Psoas muscle (tissue), 8 donors: ENCODE measurements around the gene ANTXR1. TPM values are rescaled to one million over a fixed set of nuclear protein-coding genes. Genes with fewer than 3 reads are reported as not detected.

Experiments used
- ATAC-seq, 4 donors: fragments of 200-7000 bp; cut with Tn5 transposase; one replicate each; pipeline ENCODE4 v1.9.1; 2020; ENCODE audit warnings: moderate library complexity in 3 of 4, mild to moderate bottlenecking in 2 of 4
- DNase-seq, 2 donors: peaks; one replicate each; pipeline ENCODE4 v3.0.0-alpha.2; 2020
- H3K27ac ChIP-seq: fragments of 200-600 bp; one replicate; pipeline ENCODE4 v1.8.0; 2022
- H3K27me3 ChIP-seq, 3 donors: fragments of 200-600 bp in 1 of 3; one replicate each; pipeline versions ENCODE4 v1.6.1 to v1.8.0; 2013 to 2022; ENCODE audit warnings: low read length in 2 of 3, mild to moderate bottlenecking in 2 of 3, moderate library complexity in 1 of 3; ENCODE audit not compliant: insufficient read depth in 3 of 3
- H3K36me3 ChIP-seq, 2 donors: fragments of 200-600 bp in 1 of 2; one replicate each; pipeline versions ENCODE4 v1.6.1 to v1.8.0; 2013 to 2022; ENCODE audit warnings: low read depth in 1 of 2, mild to moderate bottlenecking in 1 of 2, moderate library complexity in 1 of 2; ENCODE audit not compliant: insufficient read depth in 1 of 2
- H3K4me1 ChIP-seq: fragments of 200-600 bp; one replicate; pipeline ENCODE4 v1.8.0; 2022
- H3K4me3 ChIP-seq: fragments of 200-600 bp; one replicate; pipeline ENCODE4 v1.8.0; 2022; ENCODE audit warnings: mild to moderate bottlenecking
- H3K9me3 ChIP-seq: fragments of 200-600 bp; one replicate; pipeline ENCODE4 v1.8.0; 2022
- WGBS, 3 donors: extraction: QIAGEN DNeasy Blood & Tissue Kit; methylation state at CpG; one replicate each; pipeline versions ENCODE4 v1.1.6 to v1.1.7; 2013; 5-methylcytosine and 5-hydroxymethylcytosine counted together
- intact Hi-C, 2 donors: fragments of 100-400 bp; cut with DNase I; formaldehyde crosslinking; loops; one replicate each; pipeline versions ENCODE4 v1.11.0 to v1.14.2; 2022
- polyA plus RNA-seq, 3 donors: library from polyadenylated mRNA; stranded (reverse); fragments of 200-250 nt; gene quantifications; one replicate each; pipeline ENCODE4 v1.2.3, GENCODE V29; 2013
- total RNA-seq, 4 donors: library from RNA; stranded (reverse); fragmentation: NEBNext Ultra II Directional in 2 of 4; extraction: Animal tissue kit (Norgen Biotek cat#: 25700) in 2 of 4; gene quantifications; one replicate each; pipeline versions ENCODE4 v1.2.1 to v1.2.4, GENCODE V29; 2021 to 2023
- TF ChIP-seq, protein P1 (sequence below): fragments of 200-600 bp; IDR thresholded peaks from one replicate; pipeline ENCODE4 v1.8.0; 2022; ENCODE audit warnings: antibody characterized with exemption
- donor health status: healthy with polysubstance abuse.
- donor health status: DM: no; HTN: no; CAD: no; lungs with moderate emphysema.
- donor health status: Bipolar disorder and iron deficiency.
- donor health status: healthy.
- donor health status: DM: yes; HTN: yes; CAD: no.
- donor health status: DM: no; HTN: no; CAD: no.
- donor health status: DM: no; HTN: no; CAD: no.
- donor health status: DM: yes; HTN: yes; CAD: no.

Gene ANTXR1
- total and polyA plus RNA-seq, 7 donors: 3.7 to 24.3 (median 10.9) TPM

DNA sequence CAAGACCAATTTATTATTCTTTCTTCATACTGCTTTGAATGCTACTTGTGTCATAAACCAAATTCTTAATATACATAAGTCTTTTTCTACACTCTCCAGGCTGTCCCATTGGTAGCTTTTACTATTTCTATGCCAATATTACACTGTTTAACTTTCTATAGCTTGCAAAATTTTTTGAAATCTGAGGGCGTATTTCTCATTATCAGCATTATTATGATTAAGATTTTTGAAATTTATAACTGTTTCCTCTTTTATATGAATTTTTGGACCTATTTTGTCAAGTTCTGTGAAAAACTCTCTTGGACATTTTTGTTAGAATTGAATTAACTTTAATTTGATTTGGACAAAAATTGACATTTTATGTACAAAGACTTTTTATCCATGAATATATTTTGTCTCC lies 275.4 kb downstream of the ANTXR1 start:
- Histone ChIP-seq H3K27ac (no peak overlapping the region), H3K4me3 (no peak overlapping the region), H3K4me1 (no peaks in the 10 kb centered on the region), H3K9me3 (no peaks in the 10 kb centered on the region), H3K36me3 (no peaks in the 10 kb centered on the region), H3K27me3 (no peaks in the 10 kb centered on the region)
- intact Hi-C loops: no loop called here
- TF ChIP-seq, protein P1, sequence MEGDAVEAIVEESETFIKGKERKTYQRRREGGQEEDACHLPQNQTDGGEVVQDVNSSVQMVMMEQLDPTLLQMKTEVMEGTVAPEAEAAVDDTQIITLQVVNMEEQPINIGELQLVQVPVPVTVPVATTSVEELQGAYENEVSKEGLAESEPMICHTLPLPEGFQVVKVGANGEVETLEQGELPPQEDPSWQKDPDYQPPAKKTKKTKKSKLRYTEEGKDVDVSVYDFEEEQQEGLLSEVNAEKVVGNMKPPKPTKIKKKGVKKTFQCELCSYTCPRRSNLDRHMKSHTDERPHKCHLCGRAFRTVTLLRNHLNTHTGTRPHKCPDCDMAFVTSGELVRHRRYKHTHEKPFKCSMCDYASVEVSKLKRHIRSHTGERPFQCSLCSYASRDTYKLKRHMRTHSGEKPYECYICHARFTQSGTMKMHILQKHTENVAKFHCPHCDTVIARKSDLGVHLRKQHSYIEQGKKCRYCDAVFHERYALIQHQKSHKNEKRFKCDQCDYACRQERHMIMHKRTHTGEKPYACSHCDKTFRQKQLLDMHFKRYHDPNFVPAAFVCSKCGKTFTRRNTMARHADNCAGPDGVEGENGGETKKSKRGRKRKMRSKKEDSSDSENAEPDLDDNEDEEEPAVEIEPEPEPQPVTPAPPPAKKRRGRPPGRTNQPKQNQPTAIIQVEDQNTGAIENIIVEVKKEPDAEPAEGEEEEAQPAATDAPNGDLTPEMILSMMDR: no peak
- no peak for ATAC-seq
- DNase-seq: no peak
- WGBS, 3 donors: 94 to 100% (median 100%) methylated on average over 1 of the region's 1 CpG

DNA sequence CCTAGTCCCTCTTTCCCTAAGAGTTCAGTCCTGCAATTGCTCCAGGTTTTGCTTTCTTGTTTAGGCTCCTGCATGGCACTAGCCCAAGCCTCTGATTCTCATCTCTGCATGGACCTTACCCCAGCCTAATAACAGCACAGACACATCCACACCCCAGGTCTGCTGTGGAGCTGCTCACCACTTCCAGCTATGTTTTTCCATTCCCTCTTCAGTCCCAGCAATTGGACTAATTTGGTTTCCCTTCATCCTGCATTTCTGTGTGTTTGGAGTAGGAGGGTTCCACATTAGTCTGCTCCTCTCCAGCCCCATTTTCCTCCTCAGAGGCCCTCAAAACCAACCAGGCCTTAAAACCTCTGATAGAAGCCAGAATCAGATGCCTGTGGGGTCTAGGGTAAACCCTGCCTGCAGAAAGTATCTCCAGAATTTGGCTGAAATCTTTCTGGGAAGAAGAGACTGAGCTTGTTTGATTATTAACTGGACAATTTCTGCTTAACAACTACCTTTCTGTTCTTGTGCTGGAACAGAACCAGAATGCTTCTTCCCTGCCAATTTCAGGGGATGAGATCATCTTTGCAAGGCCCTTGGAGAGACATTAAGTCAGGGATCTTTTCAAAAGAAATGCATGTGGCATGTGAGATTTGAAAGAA lies 278.1 kb downstream of the ANTXR1 start:
- ATAC-seq (no peak), DNase-seq (no peak)
- TF ChIP-seq, protein P1: no peak
- Histone ChIP-seq H3K9me3 (no peaks in the 10 kb centered on the region), H3K4me1 (no peaks in the 10 kb centered on the region), H3K27me3 (no peaks in the 10 kb centered on the region), H3K27ac (no peak overlapping the region), H3K36me3 (no peaks in the 10 kb centered on the region), H3K4me3 (no peak overlapping the region)
- intact Hi-C loops: no loop called here

DNA sequence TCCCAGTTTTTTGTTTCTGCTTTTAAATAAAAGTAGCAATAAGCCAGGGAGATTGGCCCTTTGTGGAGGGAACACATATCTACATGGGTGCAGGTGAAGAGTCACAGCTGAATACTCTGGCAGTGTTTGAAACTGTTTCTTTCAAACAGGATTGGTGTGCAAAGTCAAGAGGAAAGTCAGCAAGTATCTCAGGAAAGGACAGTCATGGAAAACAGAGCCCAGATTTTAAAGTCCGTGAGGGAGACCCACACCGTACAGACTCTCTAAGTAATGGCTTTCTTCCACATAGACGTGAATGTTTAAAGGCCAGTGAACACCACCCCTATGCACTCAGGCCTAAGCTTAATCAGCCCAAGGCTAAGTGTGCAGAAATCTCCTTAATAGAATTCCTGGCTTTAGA lies 278.7 kb downstream of the ANTXR1 start:
- Histone ChIP-seq H3K4me1 (no peaks in the 10 kb centered on the region), H3K27ac (no peak overlapping the region), H3K36me3 (no peaks in the 10 kb centered on the region), H3K9me3 (no peaks in the 10 kb centered on the region), H3K4me3 (no peak overlapping the region), H3K27me3 (no peaks in the 10 kb centered on the region)
- 60 to 82% (median 75%) methylated on average over 3 of the region's 3 CpGs for WGBS, 3 donors
- no peak for ATAC-seq
- TF ChIP-seq, protein P1: no peak
- intact Hi-C loops: no loop called here
- no peak for DNase-seq

DNA sequence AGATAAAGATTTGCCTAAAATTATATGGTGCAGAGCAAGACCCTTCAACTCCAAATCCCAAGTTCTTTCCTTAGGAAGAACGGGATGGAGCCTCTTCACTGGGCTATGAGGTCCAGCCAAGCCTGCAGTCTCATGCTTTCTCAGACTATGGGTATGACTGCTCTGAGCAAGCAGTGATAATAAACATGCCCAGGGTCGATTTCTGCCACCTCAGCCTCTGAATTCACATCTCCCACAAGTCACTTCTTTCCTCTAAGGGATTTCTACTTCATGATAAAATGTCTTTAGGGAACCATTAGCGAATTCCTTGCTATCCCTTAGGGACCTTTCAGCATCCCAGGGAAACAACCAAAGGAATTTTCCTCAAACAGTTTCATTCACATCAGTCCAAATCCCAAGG lies 279.3 kb downstream of the ANTXR1 start:
- Histone ChIP-seq H3K4me3 (no peak overlapping the region), H3K9me3 (no peaks in the 10 kb centered on the region), H3K36me3 (no peaks in the 10 kb centered on the region), H3K27me3 (no peaks in the 10 kb centered on the region), H3K27ac (no peak overlapping the region), H3K4me1 (no peaks in the 10 kb centered on the region)
- DNase-seq (no peak), ATAC-seq (no peak)
- 78 to 87% (median 81%) methylated on average over 3 of the region's 3 CpGs for WGBS, 3 donors
- TF ChIP-seq, protein P1: no peak
- intact Hi-C loops: no loop called here

DNA sequence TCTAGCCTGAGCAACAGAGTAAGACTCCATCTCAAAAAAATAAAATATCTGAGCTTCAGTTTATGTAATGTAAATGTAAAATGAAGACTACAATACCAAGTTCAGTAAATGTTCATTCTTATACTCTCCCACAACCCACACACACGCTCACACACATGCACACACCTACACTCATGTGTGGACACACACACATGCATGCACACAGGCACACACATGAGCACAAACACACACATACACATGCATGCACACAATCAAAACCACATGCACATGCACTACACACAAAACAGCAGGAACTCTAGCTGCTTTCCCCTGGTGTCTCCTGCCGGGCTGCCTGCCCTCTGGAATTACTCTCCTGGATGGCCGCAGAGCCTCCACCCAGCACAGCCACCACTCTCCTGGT lies 283.4 kb downstream of the ANTXR1 start:
- WGBS, 3 donors: 92 to 95% (median 93%) methylated on average over 3 of the region's 3 CpGs
- ATAC-seq: no peak
- Histone ChIP-seq H3K4me1 (no peaks in the 10 kb centered on the region), H3K36me3 (no peaks in the 10 kb centered on the region), H3K27ac (no peak overlapping the region), H3K9me3 (no peaks in the 10 kb centered on the region), H3K27me3 (no peaks in the 10 kb centered on the region), H3K4me3 (no peak overlapping the region)
- intact Hi-C loops: no loop called here
- DNase-seq: no peak
- TF ChIP-seq, protein P1: no peak
